ENCODE results near the gene CYP2S1.
"Not testable (repeated sequence)": the region's sequence is repeated elsewhere in the genome, so short reads cannot be mapped to it uniquely, and the experiment has no call there.

CYP2S1 gene

GRCh38 chr19:41226874-41227390 is 33.9 kb downstream of the CYP2S1 start:
- DNase-seq: no peak

DNA sequence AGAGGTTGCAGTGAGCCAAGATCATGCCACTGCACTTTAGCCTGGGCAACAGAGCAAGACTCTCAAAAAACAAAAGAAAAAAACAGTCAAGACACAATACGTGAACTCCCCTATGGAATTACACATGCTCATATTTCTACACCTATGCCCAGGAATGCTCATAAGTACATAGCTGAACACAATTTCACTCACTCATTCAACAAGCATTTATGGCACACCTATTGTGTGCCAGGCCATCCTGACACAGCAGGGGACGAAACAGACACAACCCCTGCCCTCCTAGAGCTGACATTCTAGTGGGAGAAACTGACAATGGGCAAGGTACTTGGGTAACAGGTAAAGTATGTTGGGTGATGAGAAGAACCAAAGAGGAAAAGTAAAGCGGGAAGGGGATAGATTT is 35.5 kb downstream of the CYP2S1 start:
- no peak for DNase-seq

DNA sequence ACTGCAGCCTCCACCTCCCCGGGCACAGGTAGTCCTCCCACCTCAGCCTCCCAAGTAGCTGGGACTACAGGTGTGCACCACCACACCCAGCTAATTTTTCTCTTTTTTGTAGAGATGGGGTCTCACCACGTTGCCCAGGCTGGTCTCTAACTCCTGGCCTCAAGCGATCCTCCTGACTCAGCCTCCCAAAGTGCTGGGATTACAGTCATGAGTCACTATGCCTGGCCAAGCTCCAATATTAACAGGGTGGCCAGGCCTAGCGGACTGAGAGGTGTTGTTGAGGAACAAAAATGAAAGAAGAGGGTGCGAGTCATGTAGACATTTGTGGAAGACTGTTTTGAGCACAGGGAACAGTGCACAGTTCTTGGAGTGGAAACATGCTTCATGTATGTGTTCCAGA is 36.3 kb downstream of the CYP2S1 start:
- not testable (repeated sequence) for DNase-seq

DNA sequence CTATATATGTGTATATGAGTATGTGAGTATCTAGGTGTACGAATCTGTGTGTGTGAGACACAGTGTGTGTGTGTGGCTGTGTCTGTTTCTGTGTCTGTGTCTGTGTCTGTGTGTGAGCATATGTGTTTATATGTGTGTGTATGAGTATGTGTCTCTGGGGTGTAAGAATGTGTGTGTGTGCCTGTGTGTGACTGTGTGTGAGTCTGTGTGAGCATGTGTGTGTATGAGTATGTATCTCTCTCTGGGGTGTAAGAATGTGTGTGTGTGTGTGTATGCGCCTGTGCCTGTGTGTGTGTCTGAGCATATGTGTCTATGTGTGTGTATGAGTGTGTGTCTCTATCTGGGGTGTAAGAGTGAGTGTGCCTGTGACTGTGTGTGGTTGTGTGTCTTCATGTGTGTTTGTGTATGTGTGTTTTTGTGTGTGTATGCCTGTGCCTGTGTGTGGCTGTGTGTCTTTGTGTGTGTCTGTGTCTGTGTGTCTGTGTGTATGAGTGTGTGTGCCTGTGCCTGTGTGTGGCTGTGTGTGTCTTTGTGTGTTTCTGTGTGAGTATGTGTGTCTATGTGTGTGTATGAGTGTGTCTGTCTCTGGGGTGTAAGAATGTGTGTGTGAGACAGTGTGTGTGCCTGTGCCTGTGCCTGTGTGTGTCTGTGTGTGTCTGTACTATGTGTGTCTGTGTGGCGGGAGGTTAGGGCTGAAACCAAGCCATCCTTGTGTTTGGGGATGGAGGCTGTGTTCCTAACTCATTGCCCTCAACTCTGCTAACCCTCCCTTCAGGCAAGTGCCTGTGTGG is 37.2 kb downstream of the CYP2S1 start:
- no peak for DNase-seq

DNA sequence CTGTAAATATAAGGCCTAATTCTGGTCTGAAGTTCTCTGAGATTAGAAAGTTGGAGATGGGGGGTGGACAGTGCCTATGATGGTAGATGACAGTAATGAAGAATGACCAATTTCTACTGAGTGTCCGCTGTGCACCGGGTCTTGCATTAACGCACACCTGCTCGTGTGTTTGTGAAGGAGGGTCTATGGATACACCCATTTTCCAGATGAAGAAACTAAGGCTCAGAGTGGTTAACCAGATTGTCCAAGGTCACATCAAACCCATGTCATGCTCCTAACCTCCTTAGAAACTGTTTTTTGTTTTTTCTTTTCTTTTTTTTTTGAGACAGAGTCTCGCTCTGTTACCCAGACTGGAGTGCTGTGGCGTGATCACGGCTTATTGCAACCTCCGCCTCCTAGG is 39.7 kb downstream of the CYP2S1 start:
- DNase-seq: no peak

DNA sequence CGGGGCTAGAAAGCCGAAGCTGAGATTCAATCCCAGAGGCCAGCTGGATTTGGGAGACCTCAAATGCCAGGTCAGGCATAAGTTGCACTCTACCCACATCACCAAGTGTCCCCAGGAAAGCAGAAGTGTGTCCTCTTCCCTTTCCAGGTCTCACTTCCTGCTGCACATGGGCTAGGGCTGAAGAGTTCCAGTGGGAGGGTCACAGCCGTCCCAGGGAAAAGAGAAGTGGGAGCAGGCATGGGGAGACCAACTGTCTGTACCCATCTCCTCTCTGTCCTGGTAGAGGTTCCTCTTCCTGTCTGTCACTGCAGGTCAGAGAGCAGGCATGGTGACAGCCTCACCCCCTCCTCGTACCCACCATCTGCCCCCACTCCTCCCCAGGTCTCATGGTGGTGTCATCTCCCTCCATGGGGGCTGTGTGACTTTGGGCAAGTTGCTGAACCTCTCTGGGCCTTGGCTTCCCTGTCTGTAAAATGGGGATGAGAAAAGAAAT is 40.8 kb downstream of the CYP2S1 start:
- no peak for DNase-seq

- DNase-seq: no peak
Observed at GRCh38 chr19:41234512-41235168, 41.6 kb downstream of the CYP2S1 start.

- no peak for DNase-seq
Observed at GRCh38 chr19:41235480-41235879, 42.5 kb downstream of the CYP2S1 start.

DNA sequence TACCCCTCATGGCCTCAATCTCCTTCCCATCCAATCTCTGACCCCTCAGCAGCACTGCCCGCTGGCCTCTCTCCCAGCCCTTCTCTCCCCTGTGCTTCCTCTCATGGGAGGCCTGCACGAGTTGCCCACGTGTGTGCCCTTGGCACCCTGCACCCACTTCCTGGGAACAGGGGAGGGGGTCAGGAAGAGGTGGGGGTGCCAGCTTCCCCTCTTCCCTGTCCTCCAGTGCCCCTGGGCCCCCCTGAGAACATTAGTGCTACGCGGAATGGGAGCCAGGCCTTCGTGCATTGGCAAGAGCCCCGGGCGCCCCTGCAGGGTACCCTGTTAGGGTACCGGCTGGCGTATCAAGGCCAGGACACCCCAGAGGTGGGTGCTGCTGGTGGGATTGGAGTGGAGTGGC is 45.2 kb downstream of the CYP2S1 start:
- no peak for DNase-seq

GRCh38 chr19:41239363-41239762 is 46.3 kb downstream of the CYP2S1 start:
- DNase-seq: no peak

DNA sequence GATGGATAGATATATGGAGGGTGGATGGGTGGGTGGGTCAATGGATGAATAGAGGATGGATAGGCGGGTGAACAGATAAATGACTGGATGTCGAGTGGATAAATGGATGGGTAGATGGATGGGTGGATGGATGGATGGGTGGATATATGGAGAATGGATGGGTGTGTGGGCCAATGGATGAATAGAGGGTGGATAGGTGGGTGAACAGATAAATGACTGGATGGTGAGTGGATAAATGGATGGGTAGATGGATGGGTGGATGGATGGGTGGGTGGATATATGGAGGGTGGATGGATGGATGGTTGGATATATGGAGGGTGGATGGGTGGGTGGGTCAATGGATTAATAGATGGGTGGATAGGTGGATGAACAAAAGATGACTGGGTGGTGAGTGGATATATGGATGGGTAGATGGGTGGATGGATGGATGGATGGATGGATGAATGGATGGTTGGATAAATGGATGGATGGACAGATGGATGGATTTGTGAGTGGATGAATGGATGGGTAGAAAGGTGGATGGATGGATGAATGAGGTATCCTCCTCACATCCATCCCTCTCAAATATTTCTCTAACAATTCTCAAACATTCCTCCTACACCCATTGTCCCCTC is 47.0 kb downstream of the CYP2S1 start:
- no peak for DNase-seq

- DNase-seq: no peak
Observed at GRCh38 chr19:41241859-41242258, 48.8 kb downstream of the CYP2S1 start.

DNA sequence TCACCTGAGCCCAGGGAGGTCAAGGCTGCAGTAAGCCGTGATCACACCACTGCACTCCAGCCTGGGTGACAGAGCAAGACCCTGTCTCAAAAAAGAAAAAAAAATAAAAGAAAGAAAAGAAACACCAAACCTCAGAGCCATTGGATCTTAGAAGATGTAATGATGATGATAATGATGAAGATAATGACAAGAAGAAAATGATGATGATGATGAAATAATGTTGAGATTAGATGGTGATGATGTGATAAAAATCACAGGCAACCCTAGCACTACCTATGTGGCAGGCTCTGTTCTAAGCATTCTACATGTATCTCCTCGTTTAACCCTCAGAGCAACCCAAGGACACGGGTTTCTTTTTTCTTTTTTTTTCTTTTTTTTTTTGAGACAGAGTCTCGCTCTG is 51.1 kb downstream of the CYP2S1 start:
- DNase-seq: no peak

- DNase-seq: no peak
Observed at GRCh38 chr19:41245843-41246242, 52.8 kb downstream of the CYP2S1 start.

GRCh38 chr19:41248895-41249294 is 55.9 kb downstream of the CYP2S1 start:
- DNase-seq: no peak

DNA sequence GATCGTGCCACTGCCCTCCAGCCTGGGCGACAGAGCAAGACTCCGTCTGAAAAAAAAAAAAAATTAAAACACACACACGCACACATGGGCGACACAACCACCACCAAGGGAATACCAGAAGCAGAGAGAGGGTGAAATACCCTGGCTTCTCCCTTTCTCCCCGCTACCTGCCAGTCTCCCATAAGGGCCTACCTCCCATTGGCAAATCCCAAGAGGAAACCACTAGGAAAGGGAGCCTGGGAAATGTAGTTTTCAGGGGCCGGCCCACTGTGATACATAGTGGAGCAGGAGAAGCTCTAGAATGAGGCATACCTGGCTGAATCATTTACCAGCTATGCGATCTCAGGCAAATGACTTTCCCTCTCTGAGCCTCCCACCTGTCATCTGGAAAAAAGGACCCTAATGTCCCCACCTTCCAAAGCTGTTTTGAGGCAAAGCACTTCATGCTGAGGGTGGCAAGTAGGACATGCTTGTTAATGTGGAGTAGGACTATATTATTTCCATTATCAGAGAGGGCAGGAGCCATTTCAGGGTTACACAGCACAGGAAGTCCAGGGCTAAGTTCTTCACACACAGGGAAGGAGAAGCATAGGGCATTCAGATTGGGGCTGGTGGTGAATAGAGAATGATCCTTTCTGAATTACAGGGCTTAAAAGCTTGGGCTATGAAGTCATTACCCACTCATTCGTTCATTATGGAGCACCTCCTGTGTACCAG is 56.8 kb downstream of the CYP2S1 start:
- no peak for DNase-seq

- no peak for DNase-seq
Observed at GRCh38 chr19:41253660-41254059, 60.6 kb downstream of the CYP2S1 start.

- no peak for DNase-seq
Observed at GRCh38 chr19:41255171-41255570, 62.2 kb downstream of the CYP2S1 start.
